Neural cell (in vitro differentiated cells): ENCODE data around the gene KIF21B. TPM values are rescaled to one million over a fixed set of nuclear protein-coding genes. Genes with fewer than 3 reads are reported as not detected.

Source experiments
- H2AFZ ChIP-seq: fragments of 200-600, 300-800 bp; sonication (generic), shearing (Covaris generic); 2 replicates; pipeline ENCODE4 v1.6.0; 2014; ENCODE audit warnings: low read depth, mild to moderate bottlenecking, antibody characterized with exemption, low read length, moderate library complexity
- H3F3A ChIP-seq: fragments of 200-600 bp; shearing (Covaris generic); 2 replicates; pipeline ENCODE4 v1.6.1; 2016; ENCODE audit warnings: mild to moderate bottlenecking, moderate library complexity, mixed read lengths, antibody characterized with exemption, low read length; ENCODE audit not compliant: insufficient read depth, poor library complexity, severe bottlenecking
- H3K27ac ChIP-seq: fragments of 200-600, 300-800 bp; sonication (generic), shearing (Covaris generic); 2 replicates; pipeline ENCODE4 v1.5.1; 2014; ENCODE audit warnings: mild to moderate bottlenecking, low read length, moderate library complexity
- H3K27me3 ChIP-seq: fragments of 300-800, 200-600 bp; sonication (generic), shearing (Covaris generic); 2 replicates; pipeline ENCODE4 v1.6.0; 2014; ENCODE audit warnings: mild to moderate bottlenecking, low read depth, low read length, moderate library complexity; ENCODE audit not compliant: insufficient read depth
- H3K36me3 ChIP-seq: fragments of 300-800, 200-600 bp; sonication (generic), shearing (Covaris generic); 2 replicates; pipeline ENCODE4 v1.5.1; 2014; ENCODE audit warnings: mild to moderate bottlenecking, antibody characterized with exemption, low read length, moderate library complexity; ENCODE audit not compliant: insufficient read depth
- H3K4me2 ChIP-seq: fragments of 300-800, 200-600 bp; sonication (generic), shearing (Covaris generic); 2 replicates; pipeline ENCODE4 v1.6.0; 2014; ENCODE audit warnings: mild to moderate bottlenecking, low read length
- H3K4me3 ChIP-seq: fragments of 300-800, 200-600 bp; sonication (generic), shearing (Covaris generic); 2 replicates; pipeline ENCODE4 v1.5.1; 2014; ENCODE audit warnings: mild to moderate bottlenecking, low read length, moderate library complexity
- H3K79me2 ChIP-seq: fragments of 200-600 bp; shearing (Covaris generic); replicated peaks from 2 replicates; pipeline ENCODE4 v1.6.0; 2014; ENCODE audit warnings: mild to moderate bottlenecking, low read length, moderate library complexity; ENCODE audit not compliant: insufficient read depth
- H3K9ac ChIP-seq: fragments of 300-800, 200-600 bp; sonication (generic), shearing (Covaris generic); 2 replicates; pipeline ENCODE4 v1.6.1; 2016; ENCODE audit warnings: mild to moderate bottlenecking, low read length, mixed read lengths
- H3K9me2 ChIP-seq: fragments of 200-600 bp; shearing (Covaris generic); 2 replicates; pipeline ENCODE4 v1.6.1; 2016; ENCODE audit warnings: mild to moderate bottlenecking, low read length, mixed read lengths; ENCODE audit not compliant: insufficient read depth
- H3K9me3 ChIP-seq: fragments of 200-600, 300-800 bp; sonication (generic), shearing (Covaris generic); 2 replicates; pipeline ENCODE4 v1.6.1; 2016; ENCODE audit warnings: mild to moderate bottlenecking, mixed run types, low read length, moderate library complexity, mixed read lengths
- H4K20me1 ChIP-seq: fragments of 200-600 bp; shearing (Covaris generic); 2 replicates; pipeline ENCODE4 v1.6.1; 2016; ENCODE audit warnings: mild to moderate bottlenecking, mixed run types; ENCODE audit not compliant: insufficient read depth
- CTCF ChIP-seq: fragments of 450-650 bp; IDR thresholded peaks from 2 replicates; pipeline ENCODE4 v1.5.1; 2014; ENCODE audit warnings: antibody characterized with exemption, mild to moderate bottlenecking, moderate library complexity; ENCODE audit not compliant: poor library complexity, severe bottlenecking
- EP300 ChIP-seq: fragments of 450-650 bp; conservative IDR thresholded peaks from 2 replicates; pipeline ENCODE4 v1.6.1; 2014; ENCODE audit warnings: antibody characterized with exemption, mild to moderate bottlenecking, moderate library complexity; ENCODE audit not compliant: poor library complexity, severe bottlenecking
- EZH2 ChIP-seq: fragments of 200-600, 300-800 bp; shearing (Covaris generic), sonication (generic); IDR thresholded peaks from 2 replicates; pipeline ENCODE4 v1.6.1; 2014; ENCODE audit warnings: antibody characterized with exemption, low read length, borderline replicate concordance, mild to moderate bottlenecking; ENCODE audit not compliant: insufficient read depth, poor library complexity, severe bottlenecking
- MXI1 ChIP-seq: fragments of 450-650 bp; conservative IDR thresholded peaks from 2 replicates; pipeline ENCODE4 v1.6.1; 2014; ENCODE audit warnings: antibody characterized with exemption, mild to moderate bottlenecking; ENCODE audit not compliant: poor library complexity, severe bottlenecking
- POLR2AphosphoS5 ChIP-seq: IDR thresholded peaks from 2 replicates; pipeline ENCODE4 v1.6.1; 2012
- RAD21 ChIP-seq: fragments of 450-650 bp; conservative IDR thresholded peaks from 2 replicates; pipeline ENCODE4 v1.6.1; 2014; ENCODE audit warnings: antibody characterized with exemption, mild to moderate bottlenecking, moderate library complexity
- REST ChIP-seq: IDR thresholded peaks from 2 replicates; pipeline ENCODE4 v1.6.1; 2012; ENCODE audit warnings: borderline replicate concordance
- SMC3 ChIP-seq: fragments of 450-650 bp; conservative IDR thresholded peaks from 2 replicates; pipeline ENCODE4 v1.6.1; 2014; ENCODE audit warnings: antibody characterized with exemption, mild to moderate bottlenecking, moderate library complexity; ENCODE audit not compliant: poor library complexity
- TAF1 ChIP-seq: IDR thresholded peaks from 2 replicates; pipeline ENCODE4 v1.6.1; 2012; ENCODE audit warnings: low read depth
- polyA plus RNA-seq: library from polyadenylated mRNA; depleted of rRNA; stranded (reverse); fragments of >200 nt; gene quantifications from 2 replicates; pipeline ENCODE4 v1.2.3, GENCODE V29; 2014

KIF21B gene
- polyA plus RNA-seq, 1 donor from 2014 or later: 53.7 TPM

- H3K27me3 ChIP-seq: no peaks in the 10 kb centered on the region
- TF ChIP-seq SMC3 (no peak), TAF1 (no peak), EZH2 (no peak), CTCF (no peak), MXI1 (no peak), POLR2AphosphoS5 (no peak), RAD21 (no peak), REST (no peak), EP300 (no peak)
- no peaks in the 10 kb centered on the region for H3K79me2 ChIP-seq
- no peak overlapping the region for H3K27ac ChIP-seq
- no peak overlapping the region for H3K9ac ChIP-seq
- H3K9me3 ChIP-seq: no peaks in the 10 kb centered on the region
- H3F3A ChIP-seq: no peaks in the 10 kb centered on the region
- no peaks in the 10 kb centered on the region for H3K9me2 ChIP-seq
- no peak overlapping the region for H3K4me2 ChIP-seq
- no peaks in the 10 kb centered on the region for H4K20me1 ChIP-seq
- H3K36me3 ChIP-seq: peaks cover 9% of the 10 kb centered on the region
- no peak overlapping the region for H2AFZ ChIP-seq
- H3K4me3 ChIP-seq: no peak overlapping the region
These were observed 43.1 kb downstream of the KIF21B start for GRCh38 chr1:200980452-200980772.

GRCh38 chr1:200979574-200980451 lies 43.7 kb downstream of the KIF21B start:
- H3K9me2 ChIP-seq: no peaks in the 10 kb centered on the region
- H3K27ac ChIP-seq: no peak overlapping the region
- no peaks in the 10 kb centered on the region for H3K79me2 ChIP-seq
- no peak overlapping the region for H3K4me3 ChIP-seq
- no peaks in the 10 kb centered on the region for H3F3A ChIP-seq
- TF ChIP-seq POLR2AphosphoS5 (no peak), EP300 (no peak), RAD21 (peak; percentile 82), MXI1 (peak; percentile 41), SMC3 (peak; percentile 86), REST (no peak), TAF1 (no peak), EZH2 (no peak), CTCF (peak; percentile 78)
- H4K20me1 ChIP-seq: no peaks in the 10 kb centered on the region
- no peak overlapping the region for H2AFZ ChIP-seq
- H3K9ac ChIP-seq: no peak overlapping the region
- H3K27me3 ChIP-seq: no peaks in the 10 kb centered on the region
- H3K4me2 ChIP-seq: no peak overlapping the region
- H3K9me3 ChIP-seq: no peaks in the 10 kb centered on the region
- peaks cover 9% of the 10 kb centered on the region for H3K36me3 ChIP-seq
